Endothelial cell of umbilical vein (primary cell): ENCODE data around the gene ZBP1. TPM values are rescaled to one million over a fixed set of nuclear protein-coding genes. Genes with fewer than 3 reads are reported as not detected.

ENCODE experiments used
- BruUV-seq: library from RNA; stranded (reverse); fragments of 400-500 nt; replicated peaks from 2 replicates; lab custom pipeline; 2021; lab: Mats Ljungman, UMichigan
- CTCF ChIA-PET: fragments of 300-600, 350-600 bp; sonication (Branson Sonifier 250); formaldehyde crosslinking; loops from one replicate; lab custom pipeline; 2021; ENCODE audit warnings: antibody characterized with exemption, inconsistent platforms; lab: Charles Lee
- POLR2A ChIA-PET: fragments of 300-600, 350-600 bp; sonication (Branson Sonifier 250); formaldehyde crosslinking; loops from one replicate; lab custom pipeline; 2021; ENCODE audit warnings: antibody characterized with exemption, inconsistent platforms; lab: Charles Lee
- DNase-seq: peaks from one replicate; pipeline ENCODE4 v3.0.0-alpha.2; 2011; ENCODE audit warnings: low read depth, low spot score
- FAIRE-seq: peaks from 2 replicates; lab custom pipeline; 2011; peaks lifted over from hg19 to GRCh38; lab: Jason Lieb, UNC
- H2AFZ ChIP-seq: 2 replicates; pipeline ENCODE4 v1.6.0; 2012; ENCODE audit warnings: low read depth, low read length, control low read depth, inconsistent platforms
- H3K27ac ChIP-seq: 2 replicates; pipeline ENCODE4 v1.5.1; 2011; ENCODE audit warnings: low read depth, mild to moderate bottlenecking, control low read depth, low read length, moderate library complexity; ENCODE audit not compliant: insufficient read depth
- H3K27me3 ChIP-seq, 2 experiments: 2 replicates each; pipeline versions ENCODE4 v1.6.0 to v1.6.1; 2011; ENCODE audit warnings: low read length in 2 of 2, mixed read lengths in 1 of 2; ENCODE audit not compliant: control insufficient read depth in 2 of 2, insufficient read depth in 2 of 2
- H3K36me3 ChIP-seq, 2 experiments: 2 replicates in 1 of 2; 3 replicates in 1 of 2; pipeline ENCODE4 v1.5.1; 2011; ENCODE audit warnings: low read length in 2 of 2, mild to moderate bottlenecking in 1 of 2, moderate library complexity in 1 of 2; ENCODE audit not compliant: control insufficient read depth in 2 of 2, insufficient read depth in 2 of 2; ENCODE audit errors: extremely low read depth in 1 of 2
- H3K4me1 ChIP-seq: 3 replicates; pipeline ENCODE4 v1.5.1; 2011; ENCODE audit warnings: mild to moderate bottlenecking, low read length; ENCODE audit not compliant: control insufficient read depth, insufficient read depth; ENCODE audit errors: extremely low read depth
- H3K4me2 ChIP-seq: 2 replicates; pipeline ENCODE4 v1.6.1; 2011; ENCODE audit warnings: low read length, control low read depth, mixed read lengths; ENCODE audit not compliant: insufficient read depth
- H3K4me3 ChIP-seq, 3 experiments: fragments of 200-600 bp in 1 of 3; sonication (generic), shearing (Covaris generic) in 1 of 3; replicated peaks in 1 of 3; 2 replicates each; pipeline ENCODE4 v1.5.1; 2011 to 2016; ENCODE audit warnings: control low read depth in 3 of 3, low read length in 3 of 3, mild to moderate bottlenecking in 2 of 3, inconsistent platforms in 1 of 3, low read depth in 1 of 3, moderate library complexity in 1 of 3; ENCODE audit not compliant: insufficient read depth in 1 of 3
- H3K79me2 ChIP-seq: 2 replicates; pipeline ENCODE4 v1.6.0; 2012; ENCODE audit warnings: low read length, inconsistent platforms; ENCODE audit not compliant: control insufficient read depth, insufficient read depth
- H3K9ac ChIP-seq: replicated peaks from 2 replicates; pipeline ENCODE3; 2011; ENCODE audit warnings: low read length, control low read depth; ENCODE audit not compliant: insufficient read depth; ENCODE audit errors: extremely low read depth
- H3K9me1 ChIP-seq: replicated peaks from 3 replicates; pipeline ENCODE4 v1.6.0; 2011; ENCODE audit warnings: mild to moderate bottlenecking, low read length; ENCODE audit not compliant: control insufficient read depth, insufficient read depth; ENCODE audit errors: extremely low read depth
- H3K9me3 ChIP-seq: replicated peaks from 2 replicates; pipeline ENCODE4 v1.5.1; 2012; ENCODE audit warnings: low read length, inconsistent platforms; ENCODE audit not compliant: control insufficient read depth, insufficient read depth
- H4K20me1 ChIP-seq: replicated peaks from 2 replicates; pipeline ENCODE3; 2011; ENCODE audit warnings: mild to moderate bottlenecking, low read length; ENCODE audit not compliant: control insufficient read depth, insufficient read depth; ENCODE audit errors: extremely low read depth
- EZH2 ChIP-seq: IDR thresholded peaks from 2 replicates; pipeline ENCODE4 v1.6.1; 2012; ENCODE audit warnings: borderline replicate concordance, low read depth, mild to moderate bottlenecking, moderate library complexity, low read length, inconsistent platforms; ENCODE audit not compliant: severe bottlenecking
- GATA2 ChIP-seq: IDR thresholded peaks from 2 replicates; pipeline ENCODE4 v1.7.0; 2011; ENCODE audit warnings: low read depth, mild to moderate bottlenecking, moderate library complexity, mixed read lengths, low read length; ENCODE audit not compliant: insufficient read length, insufficient read depth
- MAX ChIP-seq: IDR thresholded peaks from 2 replicates; pipeline ENCODE4 v1.6.1; 2011; ENCODE audit not compliant: insufficient read depth, insufficient read length
- POLR2AphosphoS5 ChIP-seq: IDR thresholded peaks from 2 replicates; pipeline ENCODE4 v1.6.1; 2012; ENCODE audit warnings: low read depth, mild to moderate bottlenecking, control low read depth, low read length, moderate library complexity; ENCODE audit not compliant: insufficient read depth
- dilution Hi-C: fragments of 300-500 bp; cut with MboI; formaldehyde crosslinking; loops from one replicate; pipeline ENCODE4 v1.15.0; 2019; ENCODE audit warnings: low sequenced_read_pairs; ENCODE audit not compliant: extremely low pct_ligation_motif_present
- intact Hi-C: fragments of 100-400 bp; cut with micrococcal nuclease; formaldehyde crosslinking; loops from one replicate; pipeline ENCODE4 v1.10.0; 2022
- polyA plus RNA-seq, 4 experiments: library from polyadenylated mRNA; depleted of rRNA in 3 of 4; stranded (reverse) in 3 of 4; unstranded in 1 of 4; fragments of >200 nt; gene quantifications; 2 replicates each; pipeline versions ENCODE4 v1.2.1 to v1.2.3, GENCODE V29; 2011 to 2012; ENCODE audit warnings: missing spikeins in 1 of 4
- total RNA-seq: library from RNA; stranded (reverse); gene quantifications from 2 replicates; pipeline ENCODE4 v1.2.3, GENCODE V29; 2021
- TF ChIP-seq, protein P1 (sequence below), 2 donors: IDR thresholded peaks; 1 replicate in 1 of 2; 2 replicates in 1 of 2; pipeline ENCODE4 v1.5.1; 2011; ENCODE audit warnings: low read length in 2 of 2, mild to moderate bottlenecking in 2 of 2, moderate library complexity in 2 of 2, control low read depth in 1 of 2, inconsistent platforms in 1 of 2, low read depth in 1 of 2; ENCODE audit not compliant: insufficient read depth in 1 of 2; ENCODE audit errors: extremely low read depth in 1 of 2

The ZBP1 gene
- total and polyA plus RNA-seq, 2 donors (not counting 3 experiments of a cell fraction or from before 2014, with no cell fraction given), result not detected

- ChIA-PET POLR2A (no interaction called here), CTCF (interaction anchor here (1.2 kb wide), 1 partner anchor 14 kb away, joined by 5 read pairs; no protein-coding TSS in a partner anchor)
- no peak overlapping the region for H3K4me2 ChIP-seq
- H3K4me3 ChIP-seq, result no peak overlapping the region
- TF ChIP-seq MAX, result no peak
- TF ChIP-seq EZH2, result no peak
- TF ChIP-seq POLR2AphosphoS5, result no peak
- no peak for FAIRE-seq
- no peak overlapping the region for H3K9ac ChIP-seq
- no peaks in the 10 kb centered on the region for H4K20me1 ChIP-seq
- H3K36me3 ChIP-seq, result no peaks in the 10 kb centered on the region
- intact Hi-C loops (no loop called here), dilution Hi-C loops (no loop called here)
- BruUV-seq, result no TSS peak
- H3K9me3 ChIP-seq, result no peaks in the 10 kb centered on the region
- no peaks in the 10 kb centered on the region for H3K9me1 ChIP-seq
- H3K4me1 ChIP-seq, result no peaks in the 10 kb centered on the region
- no peak overlapping the region for H3K27ac ChIP-seq
- DNase-seq, result no peak
- H3K79me2 ChIP-seq, result no peaks in the 10 kb centered on the region
- H2AFZ ChIP-seq, result no peak overlapping the region
- peaks cover 4 to 7% of the 10 kb centered on the region in 2 experiments for H3K27me3 ChIP-seq
Observed at GRCh38 chr20:57580478-57581201, 39.6 kb downstream of the ZBP1 start.

DNA sequence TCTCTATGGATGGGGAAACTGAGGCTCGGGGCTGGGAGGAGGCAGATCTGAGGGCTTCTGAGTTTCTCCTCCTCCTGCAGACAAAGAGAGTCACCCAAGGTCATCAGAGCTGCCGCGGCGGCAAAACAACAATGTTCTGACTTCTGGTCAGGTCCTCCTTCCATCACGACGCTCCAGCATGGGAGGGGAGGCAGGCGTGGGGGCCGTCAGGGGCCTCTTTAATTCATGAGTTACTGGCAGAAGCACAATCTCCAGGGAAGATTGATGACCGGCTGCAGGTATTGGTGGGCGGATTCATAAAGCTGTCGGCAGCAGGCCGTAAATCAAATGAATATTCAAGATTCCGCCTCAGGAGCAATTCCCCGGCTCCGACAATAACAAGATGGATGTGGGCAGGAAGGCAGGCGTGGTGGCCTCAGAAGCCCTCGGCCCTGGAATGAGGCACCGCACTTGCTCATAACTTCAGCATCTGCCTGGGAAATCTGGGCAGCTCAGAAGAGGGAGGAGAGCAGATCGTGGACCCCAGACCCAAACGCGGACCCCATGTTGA lies 40.3 kb downstream of the ZBP1 start:
- Histone ChIP-seq H3K4me3 (no peak overlapping the region), H3K4me1 (no peaks in the 10 kb centered on the region), H2AFZ (no peak overlapping the region), H3K36me3 (no peaks in the 10 kb centered on the region), H3K79me2 (no peaks in the 10 kb centered on the region), H3K9me3 (no peaks in the 10 kb centered on the region), H3K27me3 (peaks cover 4 to 7% of the 10 kb centered on the region in 2 experiments), H4K20me1 (no peaks in the 10 kb centered on the region), H3K27ac (no peak overlapping the region), H3K9ac (no peak overlapping the region), H3K9me1 (no peaks in the 10 kb centered on the region), H3K4me2 (no peak overlapping the region)
- CTCF ChIA-PET, result interaction anchor here (1.2 kb wide), 1 partner anchor 14 kb away, joined by 5 read pairs; no protein-coding TSS in a partner anchor
- dilution Hi-C loops, result no loop called here
- intact Hi-C loops, result no loop called here
- no peak for TF ChIP-seq POLR2AphosphoS5
- peak; percentile 58 for TF ChIP-seq EZH2
- TF ChIP-seq, protein P1, sequence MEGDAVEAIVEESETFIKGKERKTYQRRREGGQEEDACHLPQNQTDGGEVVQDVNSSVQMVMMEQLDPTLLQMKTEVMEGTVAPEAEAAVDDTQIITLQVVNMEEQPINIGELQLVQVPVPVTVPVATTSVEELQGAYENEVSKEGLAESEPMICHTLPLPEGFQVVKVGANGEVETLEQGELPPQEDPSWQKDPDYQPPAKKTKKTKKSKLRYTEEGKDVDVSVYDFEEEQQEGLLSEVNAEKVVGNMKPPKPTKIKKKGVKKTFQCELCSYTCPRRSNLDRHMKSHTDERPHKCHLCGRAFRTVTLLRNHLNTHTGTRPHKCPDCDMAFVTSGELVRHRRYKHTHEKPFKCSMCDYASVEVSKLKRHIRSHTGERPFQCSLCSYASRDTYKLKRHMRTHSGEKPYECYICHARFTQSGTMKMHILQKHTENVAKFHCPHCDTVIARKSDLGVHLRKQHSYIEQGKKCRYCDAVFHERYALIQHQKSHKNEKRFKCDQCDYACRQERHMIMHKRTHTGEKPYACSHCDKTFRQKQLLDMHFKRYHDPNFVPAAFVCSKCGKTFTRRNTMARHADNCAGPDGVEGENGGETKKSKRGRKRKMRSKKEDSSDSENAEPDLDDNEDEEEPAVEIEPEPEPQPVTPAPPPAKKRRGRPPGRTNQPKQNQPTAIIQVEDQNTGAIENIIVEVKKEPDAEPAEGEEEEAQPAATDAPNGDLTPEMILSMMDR (IDR thresholded peaks at IDR 0.05; ENCODE audit: extremely low read depth in 1 of 2, insufficient read depth in 1 of 2, low read depth in 1 of 2, low read length in 2 of 2), result no peak
- TF ChIP-seq GATA2, result no peak
- TF ChIP-seq MAX, result no peak
- FAIRE-seq (no peak), DNase-seq (peak; percentile 52)
- POLR2A ChIA-PET, result no interaction called here
- BruUV-seq, result no TSS peak
